ENCODE measurements around the gene NCKAP5. TPM values are rescaled to one million over a fixed set of nuclear protein-coding genes. Genes with fewer than 3 reads are reported as not detected.

The NCKAP5 gene
- total RNA-seq, 4 donors from 2014 or later: 0.37 to 1.3 (median 0.83) TPM

DNA sequence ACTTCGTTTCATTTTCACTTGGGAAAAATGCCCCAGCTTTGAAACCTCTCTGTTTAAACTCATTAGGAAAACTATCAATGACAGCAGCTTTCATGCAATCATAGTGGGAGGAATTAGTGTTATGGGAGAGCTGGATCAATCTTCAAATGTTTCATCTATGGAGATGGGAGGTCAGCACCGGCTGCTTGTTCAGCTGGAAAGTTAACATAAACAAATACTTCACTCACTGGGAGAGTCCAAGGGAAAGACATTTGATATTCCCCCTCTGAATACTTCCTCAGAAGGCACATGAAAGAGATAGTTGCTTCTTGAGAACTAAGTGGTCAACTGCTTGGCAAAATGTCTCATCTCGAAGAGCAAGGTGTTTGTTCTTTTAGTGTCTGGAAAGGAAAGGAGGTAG lies 905.5 kb downstream of the NCKAP5 start:
- no peak for TF ChIP-seq CTCF (IDR thresholded peaks at IDR 0.05)
- ATAC-seq (ENCODE audit: low FRiP score): no peak
- no peak for DNase-seq (ENCODE audit: low spot score)

DNA sequence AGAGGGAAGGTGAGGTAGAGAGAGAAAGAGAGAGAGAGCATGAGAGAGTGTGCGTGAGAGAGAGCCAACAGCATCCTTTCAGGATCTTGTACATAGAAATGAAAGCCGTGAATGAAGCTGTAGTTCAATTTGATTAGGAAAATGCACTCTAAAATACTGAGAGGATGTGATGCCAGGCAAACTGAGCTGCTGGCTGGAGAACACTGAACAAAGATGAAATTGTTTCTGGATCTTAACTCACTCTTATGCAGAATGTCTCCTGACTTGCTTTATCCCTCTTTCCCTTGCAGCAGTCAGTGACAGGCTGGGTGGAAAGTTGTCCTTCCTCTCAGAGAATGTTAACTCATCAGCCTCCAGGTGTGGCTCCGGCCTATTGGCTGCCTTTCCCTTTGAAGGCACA lies 908.9 kb downstream of the NCKAP5 start:
- TF ChIP-seq CTCF (IDR thresholded peaks at IDR 0.05): no peak
- DNase-seq (ENCODE audit: low spot score): no peak
- ATAC-seq (ENCODE audit: low FRiP score): no peak

GRCh38 chr2:132656266-132656975 lies 911.8 kb downstream of the NCKAP5 start:
- ATAC-seq (ENCODE audit: low FRiP score) (no peak), DNase-seq (ENCODE audit: low spot score) (no peak)
- no peak for TF ChIP-seq CTCF (IDR thresholded peaks at IDR 0.05)

GRCh38 chr2:132654968-132655367 lies 913.3 kb downstream of the NCKAP5 start:
- ATAC-seq (ENCODE audit: low FRiP score) (no peak), DNase-seq (ENCODE audit: low spot score) (no peak)
- no peak for TF ChIP-seq CTCF (IDR thresholded peaks at IDR 0.05)

DNA sequence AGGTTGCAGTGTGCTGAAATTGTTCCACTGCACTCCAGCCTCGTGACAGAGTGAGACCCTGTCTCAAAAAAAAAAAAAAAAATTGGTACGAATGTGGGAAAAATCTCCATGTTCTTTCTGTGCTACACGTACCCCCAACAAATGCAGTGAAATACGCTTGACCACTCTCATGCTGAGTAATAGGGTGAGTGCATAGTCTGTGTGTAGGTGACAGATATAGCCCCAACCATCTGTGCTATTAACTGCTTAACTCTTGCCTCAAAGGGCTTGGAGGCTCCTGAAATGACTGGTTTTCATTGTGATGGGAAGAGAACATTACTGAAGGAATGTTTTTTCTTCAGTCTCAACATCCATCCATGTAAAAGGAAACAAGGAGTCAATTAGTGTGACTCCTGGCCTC lies 913.9 kb downstream of the NCKAP5 start:
- no peak for DNase-seq (ENCODE audit: low spot score)
- ATAC-seq (ENCODE audit: low FRiP score): no peak
- no peak for TF ChIP-seq CTCF (IDR thresholded peaks at IDR 0.05)

- no peak for ATAC-seq (ENCODE audit: low FRiP score)
- no peak for DNase-seq (ENCODE audit: low spot score)
- TF ChIP-seq CTCF (IDR thresholded peaks at IDR 0.05): no peak
These were observed 915.8 kb downstream of the NCKAP5 start for GRCh38 chr2:132652474-132652873.
